Measurements from ENCODE around the gene CHSY1. TPM values are rescaled to one million over a fixed set of nuclear protein-coding genes. Genes with fewer than 3 reads are reported as not detected.

CHSY1 gene
- total RNA-seq, 1 experiment from 2014 or later: 29.8 TPM

- ChIA-PET CTCF (interaction anchor here (0.6 to 1.0 kb wide), 4 partner anchors 9 to 186 kb away, joined by 3 to 5 read pairs (median 4); no protein-coding TSS in a partner anchor), POLR2A (interaction anchor here (0.6 to 1.5 kb wide), 5 partner anchors 11 to 124 kb away, joined by 3 to 6 read pairs (median 3); no protein-coding TSS in a partner anchor)
- no peak overlapping the region for H3K27ac Mint-ChIP-seq (ENCODE audit: low read depth, unreplicated experiment)
- intact Hi-C loops (cut with micrococcal nuclease): no loop called here
- H3K9me3 Mint-ChIP-seq (ENCODE audit: unreplicated experiment): no peaks in the 10 kb centered on the region
- no peaks in the 10 kb centered on the region for H3K36me3 Mint-ChIP-seq (ENCODE audit: insufficient read depth, unreplicated experiment)
- H3K4me1 Mint-ChIP-seq (ENCODE audit: insufficient read depth, unreplicated experiment): peaks cover 14% of the 10 kb centered on the region
- no peak overlapping the region for H3K4me3 Mint-ChIP-seq (ENCODE audit: unreplicated experiment)
- no peak for TF ChIP-seq CTCF (IDR thresholded peaks at IDR 0.05; ENCODE audit: unreplicated experiment)
- no peak for DNase-seq (ENCODE audit: unreplicated experiment)
- H3K27me3 Mint-ChIP-seq (ENCODE audit: insufficient read depth, unreplicated experiment): no peaks in the 10 kb centered on the region
- no TSS peak for BruUV-seq (replicated peaks)
Measured at GRCh38 chr15:101194546-101195125, 57.2 kb downstream of the CHSY1 start.

- Mint-ChIP-seq H3K36me3 (ENCODE audit: insufficient read depth, unreplicated experiment) (no peaks in the 10 kb centered on the region), H3K27me3 (ENCODE audit: insufficient read depth, unreplicated experiment) (no peaks in the 10 kb centered on the region), H3K9me3 (ENCODE audit: unreplicated experiment) (no peaks in the 10 kb centered on the region), H3K4me1 (ENCODE audit: insufficient read depth, unreplicated experiment) (peaks cover 15% of the 10 kb centered on the region), H3K4me3 (ENCODE audit: unreplicated experiment) (no peak overlapping the region), H3K27ac (ENCODE audit: low read depth, unreplicated experiment) (no peak overlapping the region)
- ChIA-PET CTCF (interaction anchor here (0.6 to 0.8 kb wide), 2 partner anchors 64 to 186 kb away, joined by 4 to 5 read pairs; no protein-coding TSS in a partner anchor), POLR2A (interaction anchor here (0.6 kb wide), 1 partner anchor 26 kb away, joined by 3 read pairs; no protein-coding TSS in a partner anchor)
- BruUV-seq (replicated peaks): no TSS peak
- no peak for DNase-seq (ENCODE audit: unreplicated experiment)
- TF ChIP-seq CTCF (IDR thresholded peaks at IDR 0.05; ENCODE audit: unreplicated experiment): no peak
- intact Hi-C loops (cut with micrococcal nuclease): no loop called here
Measured at GRCh38 chr15:101193806-101194545, 57.9 kb downstream of the CHSY1 start.

GRCh38 chr15:101193120-101193644 is 58.7 kb downstream of the CHSY1 start:
- DNase-seq (ENCODE audit: unreplicated experiment): no peak
- POLR2A ChIA-PET: interaction anchor here (1.2 kb wide), 1 partner anchor 59 kb away, joined by 3 read pairs; the partner anchor contains the start of gene CHSY1
- Mint-ChIP-seq H3K4me3 (ENCODE audit: unreplicated experiment) (no peak overlapping the region), H3K4me1 (ENCODE audit: insufficient read depth, unreplicated experiment) (peaks cover 17% of the 10 kb centered on the region), H3K36me3 (ENCODE audit: insufficient read depth, unreplicated experiment) (no peaks in the 10 kb centered on the region), H3K27me3 (ENCODE audit: insufficient read depth, unreplicated experiment) (no peaks in the 10 kb centered on the region), H3K9me3 (ENCODE audit: unreplicated experiment) (no peaks in the 10 kb centered on the region), H3K27ac (ENCODE audit: low read depth, unreplicated experiment) (no peak overlapping the region)
- TF ChIP-seq CTCF (IDR thresholded peaks at IDR 0.05; ENCODE audit: unreplicated experiment): no peak
- intact Hi-C loops (cut with micrococcal nuclease): no loop called here
- CTCF ChIA-PET: no interaction called here
- BruUV-seq (replicated peaks): no TSS peak

- H3K27me3 Mint-ChIP-seq (ENCODE audit: insufficient read depth, unreplicated experiment): no peaks in the 10 kb centered on the region
- peak overlapping the region; percentile 73 for H3K27ac Mint-ChIP-seq (ENCODE audit: low read depth, unreplicated experiment)
- TF ChIP-seq CTCF (IDR thresholded peaks at IDR 0.05; ENCODE audit: unreplicated experiment): no peak
- H3K36me3 Mint-ChIP-seq (ENCODE audit: insufficient read depth, unreplicated experiment): no peaks in the 10 kb centered on the region
- ChIA-PET CTCF (interaction anchor here (0.7 kb wide), 1 partner anchor 15 kb away, joined by 4 read pairs; no protein-coding TSS in a partner anchor), POLR2A (interaction anchor here (0.7 to 1.2 kb wide), 2 partner anchors 20 to 60 kb away, joined by 3 read pairs; partner anchors contain the start of gene CHSY1)
- intact Hi-C loops (cut with micrococcal nuclease): no loop called here
- DNase-seq (ENCODE audit: unreplicated experiment): no peak
- no peak overlapping the region for H3K4me3 Mint-ChIP-seq (ENCODE audit: unreplicated experiment)
- no peaks in the 10 kb centered on the region for H3K9me3 Mint-ChIP-seq (ENCODE audit: unreplicated experiment)
- no TSS peak for BruUV-seq (replicated peaks)
- peaks cover 23% of the 10 kb centered on the region for H3K4me1 Mint-ChIP-seq (ENCODE audit: insufficient read depth, unreplicated experiment)
Measured at GRCh38 chr15:101192081-101192480, 59.8 kb downstream of the CHSY1 start.
